Measurements from ENCODE around the gene KIF6. TPM values are rescaled to one million over a fixed set of nuclear protein-coding genes. Genes with fewer than 3 reads are reported as not detected.
A peak's percentile ranks its signal among the peaks of the same experiment; 100 is the strongest.
"Not testable (repeated sequence)": the region's sequence is repeated elsewhere in the genome, so short reads cannot be mapped to it uniquely, and the experiment has no call there.

The KIF6 gene
- total and polyA plus RNA-seq, 4 experiments from 2014 or later, result not detected

- POLR2A ChIA-PET (ENCODE audit: partially characterized antibody), result no interaction called here
- Mint-ChIP-seq H3K36me3 (no peaks in the 10 kb centered on the region), H3K4me3 (no peak overlapping the region), H3K4me1 (no peaks in the 10 kb centered on the region), H3K27me3 (peaks cover 3 to 4% of the 10 kb centered on the region in 2 donors), H3K9me3 (peaks cover 0 to 2% (median 0%) of the 10 kb centered on the region in 8 donors), H3K27ac (no peak overlapping the region)
- no peak for DNase-seq
- Histone ChIP-seq H3K36me3 (ENCODE audit: insufficient read depth, low read length) (no peaks in the 10 kb centered on the region), H3K9me3 (ENCODE audit: control insufficient read depth in 1 of 2, low read length in 2 of 2) (no peaks in the 10 kb centered on the region), H3K4me3 (ENCODE audit: low read length in 2 of 2) (no peak overlapping the region), H3K4me1 (ENCODE audit: insufficient read depth, low read length) (no peaks in the 10 kb centered on the region), H3K27ac (ENCODE audit: low read depth, low read length) (no peak overlapping the region), H3K27me3 (ENCODE audit: insufficient read depth, low read length) (no peaks in the 10 kb centered on the region)
- intact Hi-C loops (cut with micrococcal nuclease), result no loop called here
- CTCF ChIA-PET (ENCODE audit: partially characterized antibody), result no interaction called here
Measured at GRCh38 chr6:39488255-39488879, 236.8 kb downstream of the KIF6 start.

GRCh38 chr6:39484276-39484675 lies 240.9 kb downstream of the KIF6 start:
- Histone ChIP-seq H3K4me3 (ENCODE audit: low read length in 2 of 2) (no peak overlapping the region), H3K27me3 (ENCODE audit: insufficient read depth, low read length) (no peaks in the 10 kb centered on the region), H3K27ac (ENCODE audit: low read depth, low read length) (no peak overlapping the region), H3K36me3 (ENCODE audit: insufficient read depth, low read length) (no peaks in the 10 kb centered on the region), H3K9me3 (ENCODE audit: control insufficient read depth in 1 of 2, low read length in 2 of 2) (no peaks in the 10 kb centered on the region), H3K4me1 (ENCODE audit: insufficient read depth, low read length) (no peaks in the 10 kb centered on the region)
- Mint-ChIP-seq H3K27ac (no peak overlapping the region), H3K4me1 (no peaks in the 10 kb centered on the region), H3K9me3 (peaks cover 0 to 2% (median 0%) of the 10 kb centered on the region in 8 donors), H3K27me3 (peaks cover 8 to 10% of the 10 kb centered on the region in 2 donors), H3K4me3 (no peak overlapping the region), H3K36me3 (no peaks in the 10 kb centered on the region)
- DNase-seq, result no peak
- ChIA-PET CTCF (ENCODE audit: partially characterized antibody) (no interaction called here), POLR2A (ENCODE audit: partially characterized antibody) (no interaction called here)
- intact Hi-C loops (cut with micrococcal nuclease), result no loop called here

- H3K27ac Mint-ChIP-seq; POLR2A ChIA-PET (ENCODE audit: partially characterized antibody); H3K4me1 ChIP-seq (ENCODE audit: insufficient read depth, low read length); DNase-seq; intact Hi-C loops (cut with micrococcal nuclease); H3K36me3 Mint-ChIP-seq; H3K9me3 Mint-ChIP-seq; H3K4me3 Mint-ChIP-seq; H3K4me1 Mint-ChIP-seq; CTCF ChIA-PET (ENCODE audit: partially characterized antibody); H3K9me3 ChIP-seq (ENCODE audit: control insufficient read depth in 1 of 2, low read length in 2 of 2); H3K36me3 ChIP-seq (ENCODE audit: insufficient read depth, low read length); H3K27ac ChIP-seq (ENCODE audit: low read depth, low read length); H3K27me3 ChIP-seq (ENCODE audit: insufficient read depth, low read length); H3K27me3 Mint-ChIP-seq; H3K4me3 ChIP-seq (ENCODE audit: low read length in 2 of 2): not testable (repeated sequence)
Measured at GRCh38 chr6:39479819-39480218, 245.4 kb downstream of the KIF6 start.

- Mint-ChIP-seq H3K27me3 (peaks cover 1 to 2% of the 10 kb centered on the region in 2 donors), H3K27ac (no peak overlapping the region), H3K36me3 (no peaks in the 10 kb centered on the region), H3K4me3 (no peak overlapping the region), H3K4me1 (peaks cover 0 to 10% (median 4%) of the 10 kb centered on the region in 4 donors), H3K9me3 (peaks cover 0 to 3% (median 0%) of the 10 kb centered on the region in 8 donors)
- Histone ChIP-seq H3K27me3 (ENCODE audit: insufficient read depth, low read length) (no peaks in the 10 kb centered on the region), H3K27ac (ENCODE audit: low read depth, low read length) (no peak overlapping the region), H3K4me3 (ENCODE audit: low read length in 2 of 2) (no peak overlapping the region), H3K4me1 (ENCODE audit: insufficient read depth, low read length) (no peaks in the 10 kb centered on the region), H3K36me3 (ENCODE audit: insufficient read depth, low read length) (no peaks in the 10 kb centered on the region), H3K9me3 (ENCODE audit: control insufficient read depth in 1 of 2, low read length in 2 of 2) (no peaks in the 10 kb centered on the region)
- ChIA-PET CTCF (ENCODE audit: partially characterized antibody) (no interaction called here), POLR2A (ENCODE audit: partially characterized antibody) (no interaction called here)
- intact Hi-C loops (cut with micrococcal nuclease), result no loop called here
- no peak for DNase-seq
Measured at GRCh38 chr6:39476670-39477069, 248.5 kb downstream of the KIF6 start.

DNA sequence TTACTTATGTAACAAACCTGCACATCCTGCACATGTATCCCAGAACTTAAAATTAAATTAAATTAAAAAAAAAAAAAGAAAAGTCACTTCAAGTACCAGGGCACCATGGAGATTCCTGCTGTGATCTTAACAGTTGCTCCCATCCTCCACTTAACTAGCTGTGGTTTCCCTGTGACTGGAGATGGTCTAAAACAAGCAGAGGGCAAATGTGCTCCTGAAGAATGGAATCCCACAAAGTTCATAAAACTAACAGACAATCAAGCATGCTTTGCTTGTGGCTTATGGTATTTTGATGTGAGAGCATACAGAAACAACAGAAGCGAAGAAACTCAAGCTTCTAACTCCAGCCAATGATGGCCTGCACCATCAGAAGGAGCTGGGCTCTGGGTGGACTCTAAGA lies 249.1 kb downstream of the KIF6 start:
- POLR2A ChIA-PET (ENCODE audit: partially characterized antibody), result no interaction called here

GRCh38 chr6:39471954-39472659 lies 253.1 kb downstream of the KIF6 start:
- Histone ChIP-seq H3K4me3 (ENCODE audit: low read length in 2 of 2) (no peak overlapping the region), H3K4me1 (ENCODE audit: insufficient read depth, low read length) (no peaks in the 10 kb centered on the region), H3K27ac (ENCODE audit: low read depth, low read length) (no peak overlapping the region), H3K27me3 (ENCODE audit: insufficient read depth, low read length) (no peaks in the 10 kb centered on the region), H3K9me3 (ENCODE audit: control insufficient read depth in 1 of 2, low read length in 2 of 2) (no peaks in the 10 kb centered on the region), H3K36me3 (ENCODE audit: insufficient read depth, low read length) (no peaks in the 10 kb centered on the region)
- ChIA-PET CTCF (ENCODE audit: partially characterized antibody) (no interaction called here), POLR2A (ENCODE audit: partially characterized antibody) (no interaction called here)
- no peak for DNase-seq
- Mint-ChIP-seq H3K4me1 (peaks cover 0 to 10% (median 4%) of the 10 kb centered on the region in 4 donors), H3K4me3 (peak overlapping the region in 1 of 8 donors; percentile 15), H3K27ac (peak overlapping the region in 1 of 7 donors; percentile 0), H3K27me3 (no peaks in the 10 kb centered on the region), H3K36me3 (no peaks in the 10 kb centered on the region), H3K9me3 (peaks cover 0 to 7% (median 5%) of the 10 kb centered on the region in 8 donors)
- intact Hi-C loops (cut with micrococcal nuclease), result no loop called here

More for the DNA sequence above, 249.1 kb downstream of the KIF6 start:
- no peak overlapping the region for H3K4me3 Mint-ChIP-seq
- H3K4me1 ChIP-seq (ENCODE audit: insufficient read depth, low read length), result no peaks in the 10 kb centered on the region
- H3K36me3 ChIP-seq (ENCODE audit: insufficient read depth, low read length), result no peaks in the 10 kb centered on the region
- no peak overlapping the region for H3K4me3 ChIP-seq (ENCODE audit: low read length in 2 of 2)
- no peak overlapping the region for H3K27ac ChIP-seq (ENCODE audit: low read depth, low read length)
- no peaks in the 10 kb centered on the region for H3K27me3 ChIP-seq (ENCODE audit: insufficient read depth, low read length)
- intact Hi-C loops (cut with micrococcal nuclease), result no loop called here
- CTCF ChIA-PET (ENCODE audit: partially characterized antibody), result no interaction called here
- DNase-seq, result no peak
- peaks cover 0 to 10% (median 4%) of the 10 kb centered on the region in 4 donors for H3K4me1 Mint-ChIP-seq
- H3K27me3 Mint-ChIP-seq, result no peaks in the 10 kb centered on the region
- no peaks in the 10 kb centered on the region for H3K36me3 Mint-ChIP-seq
- H3K9me3 ChIP-seq (ENCODE audit: control insufficient read depth in 1 of 2, low read length in 2 of 2), result no peaks in the 10 kb centered on the region
- no peak overlapping the region for H3K27ac Mint-ChIP-seq
- H3K9me3 Mint-ChIP-seq, result peaks cover 0 to 3% (median 0%) of the 10 kb centered on the region in 8 donors

- Mint-ChIP-seq H3K9me3 (peaks cover 0 to 10% (median 6%) of the 10 kb centered on the region in 8 donors), H3K4me3 (no peak overlapping the region), H3K36me3 (no peaks in the 10 kb centered on the region), H3K27me3 (peaks cover 2% of the 10 kb centered on the region in 2 donors), H3K4me1 (peaks cover 0 to 10% (median 4%) of the 10 kb centered on the region in 4 donors), H3K27ac (no peak overlapping the region)
- no peaks in the 10 kb centered on the region for H3K9me3 ChIP-seq (ENCODE audit: control insufficient read depth in 1 of 2, low read length in 2 of 2)
- ChIA-PET POLR2A (ENCODE audit: partially characterized antibody) (no interaction called here), CTCF (ENCODE audit: partially characterized antibody) (no interaction called here)
- intact Hi-C loops (cut with micrococcal nuclease), result no loop called here
- no peaks in the 10 kb centered on the region for H3K36me3 ChIP-seq (ENCODE audit: insufficient read depth, low read length)
- H3K4me1 ChIP-seq (ENCODE audit: insufficient read depth, low read length), result no peaks in the 10 kb centered on the region
- DNase-seq, result no peak
- H3K4me3 ChIP-seq (ENCODE audit: low read length in 2 of 2), result no peak overlapping the region
- H3K27ac ChIP-seq (ENCODE audit: low read depth, low read length), result no peak overlapping the region
- H3K27me3 ChIP-seq (ENCODE audit: insufficient read depth, low read length), result no peaks in the 10 kb centered on the region
Measured at GRCh38 chr6:39470506-39470905, 254.7 kb downstream of the KIF6 start.
